Gastrocnemius medialis (tissue), 4 donors: ENCODE data around the gene KATNB1. TPM values are rescaled to one million over a fixed set of nuclear protein-coding genes. Genes with fewer than 3 reads are reported as not detected.

ENCODE experiments used
- ATAC-seq, 2 donors: fragments of 150-250 bp; one replicate each; pipeline ENCODE4 v1.9.1; 2016
- DNase-seq, 2 donors: peaks; one replicate each; pipeline ENCODE4 v3.0.0-alpha.2; 2019
- H3K27ac ChIP-seq, 4 donors: fragments of 200-600 bp; sonication (generic); 1 replicate in 1 of 4; 2 replicates in 3 of 4; pipeline ENCODE4 v1.5.1; 2016 to 2018; ENCODE audit warnings: mild to moderate bottlenecking in 2 of 4, moderate library complexity in 1 of 4
- H3K27me3 ChIP-seq, 3 donors: fragments of 200-600 bp; sonication (generic) in 2 of 3; 1 replicate in 1 of 3; 2 replicates in 2 of 3; pipeline versions ENCODE4 v1.5.1 to v1.6.0; 2016 to 2019; ENCODE audit warnings: mild to moderate bottlenecking in 1 of 3, moderate library complexity in 1 of 3
- H3K36me3 ChIP-seq, 2 donors: fragments of 200-600 bp; sonication (generic) in 1 of 2; one replicate each; pipeline ENCODE4 v1.5.1; 2017 to 2018
- H3K4me1 ChIP-seq, 2 donors: fragments of 200-600 bp; sonication (generic) in 1 of 2; one replicate each; pipeline ENCODE4 v1.5.1; 2016 to 2017; ENCODE audit warnings: mild to moderate bottlenecking in 2 of 2
- H3K4me3 ChIP-seq, 4 donors: fragments of 200-600 bp; sonication (generic) in 3 of 4; 1 replicate in 1 of 4; 2 replicates in 3 of 4; pipeline ENCODE4 v1.5.1; 2016 to 2019; ENCODE audit warnings: mild to moderate bottlenecking in 2 of 4
- H3K9me3 ChIP-seq, 3 donors: fragments of 200-600 bp; sonication (generic) in 2 of 3; 1 replicate in 1 of 3; 2 replicates in 2 of 3; pipeline ENCODE4 v1.5.1; 2016 to 2019
- POLR2A ChIP-seq, 2 donors: fragments of 450-650 bp; IDR thresholded peaks; one replicate each; pipeline ENCODE4 v1.6.1; 2017; ENCODE audit warnings: antibody characterized with exemption in 2 of 2, mild to moderate bottlenecking in 2 of 2, moderate library complexity in 2 of 2
- in situ Hi-C, 4 donors: fragments of 200-750 bp; cut with MboI; loops; one replicate each; pipeline versions ENCODE4 v1.15.0 to v1.8.0; 2017; ENCODE audit warnings: low sequenced_read_pairs in 4 of 4
- intact Hi-C: fragments of 100-400 bp; cut with DNase I; formaldehyde crosslinking; loops from one replicate; pipeline ENCODE4 v1.15.1; 2023; ENCODE audit warnings: low total_unique reads
- total RNA-seq, 4 donors: library from RNA; depleted of rRNA; stranded (reverse); fragments of >200 nt; gene quantifications; one replicate each; pipeline versions ENCODE4 v1.1.0 to v1.2.3, GENCODE V29; 2016
- TF ChIP-seq, protein P1 (sequence below), 5 experiments: fragments of 450-650 bp in 3 of 5; fragments of 200-600 bp in 2 of 5; sonication (generic) in 2 of 5; IDR thresholded peaks in 4 of 5; conservative IDR thresholded peaks in 1 of 5; 1 replicate in 4 of 5; 2 replicates in 1 of 5; pipeline ENCODE4 v1.5.1; 2016 to 2019; ENCODE audit warnings: antibody characterized with exemption in 5 of 5, mild to moderate bottlenecking in 3 of 5, moderate library complexity in 3 of 5

Gene KATNB1
- total RNA-seq, 4 donors from 2014 or later = 10.7 to 18.0 (median 14.2) TPM

DNA sequence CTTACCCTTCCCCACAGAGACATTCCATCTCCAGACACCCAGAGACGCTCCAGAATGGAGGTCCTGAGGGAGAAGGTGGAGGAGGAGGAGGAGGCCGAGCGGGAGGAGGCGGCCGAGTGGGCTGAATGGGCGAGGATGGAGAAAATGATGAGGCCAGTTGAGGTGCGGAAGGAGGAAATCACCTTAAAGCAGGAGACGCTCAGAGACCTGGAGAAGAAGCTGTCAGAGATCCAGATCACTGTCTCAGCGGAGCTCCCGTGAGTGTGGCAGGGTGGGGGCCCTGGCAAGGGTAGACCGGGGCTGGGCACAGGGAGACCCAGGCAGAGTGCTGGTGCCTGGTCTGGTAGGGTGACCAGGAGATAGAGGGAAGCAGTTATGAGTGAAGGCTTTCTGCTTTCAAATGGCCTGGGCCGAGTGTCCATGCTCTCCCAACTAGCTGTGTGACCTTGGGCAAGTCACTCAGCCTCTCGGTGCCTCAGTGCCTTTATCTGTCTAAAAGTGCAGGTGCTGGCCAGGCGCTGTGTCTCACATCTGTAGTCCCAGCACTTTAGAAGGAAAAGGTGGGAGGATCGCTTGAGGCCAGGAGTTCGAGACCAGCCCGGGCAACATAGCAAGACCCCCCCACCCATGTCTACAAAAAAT lies 37.6 kb upstream of the KATNB1 start:
- DNase-seq (no peak), ATAC-seq (no peak)
- TF ChIP-seq POLR2A (IDR thresholded peaks at IDR 0.05) = no peak
- TF ChIP-seq, protein P1, sequence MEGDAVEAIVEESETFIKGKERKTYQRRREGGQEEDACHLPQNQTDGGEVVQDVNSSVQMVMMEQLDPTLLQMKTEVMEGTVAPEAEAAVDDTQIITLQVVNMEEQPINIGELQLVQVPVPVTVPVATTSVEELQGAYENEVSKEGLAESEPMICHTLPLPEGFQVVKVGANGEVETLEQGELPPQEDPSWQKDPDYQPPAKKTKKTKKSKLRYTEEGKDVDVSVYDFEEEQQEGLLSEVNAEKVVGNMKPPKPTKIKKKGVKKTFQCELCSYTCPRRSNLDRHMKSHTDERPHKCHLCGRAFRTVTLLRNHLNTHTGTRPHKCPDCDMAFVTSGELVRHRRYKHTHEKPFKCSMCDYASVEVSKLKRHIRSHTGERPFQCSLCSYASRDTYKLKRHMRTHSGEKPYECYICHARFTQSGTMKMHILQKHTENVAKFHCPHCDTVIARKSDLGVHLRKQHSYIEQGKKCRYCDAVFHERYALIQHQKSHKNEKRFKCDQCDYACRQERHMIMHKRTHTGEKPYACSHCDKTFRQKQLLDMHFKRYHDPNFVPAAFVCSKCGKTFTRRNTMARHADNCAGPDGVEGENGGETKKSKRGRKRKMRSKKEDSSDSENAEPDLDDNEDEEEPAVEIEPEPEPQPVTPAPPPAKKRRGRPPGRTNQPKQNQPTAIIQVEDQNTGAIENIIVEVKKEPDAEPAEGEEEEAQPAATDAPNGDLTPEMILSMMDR (IDR thresholded peaks at IDR 0.05 in 4 of 5, conservative IDR thresholded peaks at IDR 0.05 in 1 of 5) = no peak

DNA sequence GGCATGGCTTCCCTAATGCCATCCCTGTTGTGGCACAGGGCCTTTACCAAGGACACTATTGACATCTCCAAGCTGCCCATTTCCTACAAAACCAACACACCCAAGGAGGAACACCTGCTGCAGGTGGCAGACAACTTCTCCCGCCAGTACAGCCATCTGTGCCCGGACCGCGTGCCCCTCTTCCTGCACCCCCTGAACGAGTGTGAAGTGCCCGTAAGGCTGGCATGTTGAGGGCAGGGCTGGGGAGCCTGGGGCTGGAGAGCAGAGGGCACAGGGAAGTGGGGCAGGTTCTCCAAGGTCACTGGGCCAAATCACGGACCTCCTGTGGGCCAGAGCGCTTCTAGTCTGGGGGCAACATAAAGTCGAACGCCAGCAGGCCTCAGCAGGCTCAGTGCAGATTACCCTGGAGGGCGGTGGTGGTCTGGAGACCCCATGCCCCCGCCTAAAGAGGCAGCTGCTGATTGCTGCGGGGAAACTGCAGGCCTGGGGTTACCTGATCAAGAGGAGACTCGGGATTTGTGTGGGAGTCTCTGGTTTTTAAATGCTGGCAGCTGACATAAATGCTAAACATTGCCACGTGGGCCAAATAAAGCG lies 36.7 kb upstream of the KATNB1 start:
- ATAC-seq (no peak), DNase-seq (no peak)
- no peak overlapping the region for H3K4me3 ChIP-seq
- no peaks in the 10 kb centered on the region for H3K36me3 ChIP-seq
- H3K27me3 ChIP-seq = no peaks in the 10 kb centered on the region
- no peak overlapping the region for H3K27ac ChIP-seq
- TF ChIP-seq, protein P1 (IDR thresholded peaks at IDR 0.05 in 4 of 5, conservative IDR thresholded peaks at IDR 0.05 in 1 of 5) = no peak
- TF ChIP-seq POLR2A (IDR thresholded peaks at IDR 0.05) = no peak
- in situ Hi-C loops (no loop called here), intact Hi-C loops (no loop called here)
- no peaks in the 10 kb centered on the region for H3K9me3 ChIP-seq
- no peaks in the 10 kb centered on the region for H3K4me1 ChIP-seq

More for the DNA sequence above, 37.6 kb upstream of the KATNB1 start:
- H3K4me3 ChIP-seq = no peak overlapping the region
- in situ Hi-C loops (no loop called here), intact Hi-C loops (no loop called here)
- no peaks in the 10 kb centered on the region for H3K4me1 ChIP-seq
- no peaks in the 10 kb centered on the region for H3K9me3 ChIP-seq
- H3K27ac ChIP-seq = no peak overlapping the region
- H3K36me3 ChIP-seq = no peaks in the 10 kb centered on the region
- no peaks in the 10 kb centered on the region for H3K27me3 ChIP-seq

DNA sequence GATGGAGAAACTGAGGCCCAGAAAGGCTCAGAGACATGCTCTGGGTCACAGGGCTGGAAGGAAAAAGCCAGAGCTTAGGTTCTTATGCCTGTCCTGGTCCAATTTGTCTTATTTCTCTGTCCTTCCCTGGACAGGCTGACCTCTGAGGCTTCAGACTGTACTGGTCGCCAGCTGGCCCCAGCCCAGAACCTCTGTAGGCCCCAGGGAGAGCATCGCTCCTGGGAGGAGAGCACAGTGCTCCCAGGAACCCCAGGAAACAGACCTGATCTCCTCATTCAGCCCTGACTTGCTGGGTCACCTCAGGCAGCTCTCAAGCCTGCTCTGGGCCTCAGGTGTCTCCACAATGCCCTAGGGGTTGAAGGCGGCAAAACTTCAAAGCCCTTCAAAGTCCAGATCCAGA lies 36.1 kb upstream of the KATNB1 start:
- Histone ChIP-seq H3K4me1 (no peaks in the 10 kb centered on the region), H3K4me3 (no peak overlapping the region), H3K27ac (no peak overlapping the region), H3K9me3 (no peaks in the 10 kb centered on the region), H3K36me3 (no peaks in the 10 kb centered on the region), H3K27me3 (no peaks in the 10 kb centered on the region)
- ATAC-seq (no peak), DNase-seq (no peak)
- no peak for TF ChIP-seq POLR2A (IDR thresholded peaks at IDR 0.05)
- TF ChIP-seq, protein P1 (IDR thresholded peaks at IDR 0.05 in 4 of 5, conservative IDR thresholded peaks at IDR 0.05 in 1 of 5) = no peak
- intact Hi-C loops = no loop called here
- in situ Hi-C loops = no loop called here

DNA sequence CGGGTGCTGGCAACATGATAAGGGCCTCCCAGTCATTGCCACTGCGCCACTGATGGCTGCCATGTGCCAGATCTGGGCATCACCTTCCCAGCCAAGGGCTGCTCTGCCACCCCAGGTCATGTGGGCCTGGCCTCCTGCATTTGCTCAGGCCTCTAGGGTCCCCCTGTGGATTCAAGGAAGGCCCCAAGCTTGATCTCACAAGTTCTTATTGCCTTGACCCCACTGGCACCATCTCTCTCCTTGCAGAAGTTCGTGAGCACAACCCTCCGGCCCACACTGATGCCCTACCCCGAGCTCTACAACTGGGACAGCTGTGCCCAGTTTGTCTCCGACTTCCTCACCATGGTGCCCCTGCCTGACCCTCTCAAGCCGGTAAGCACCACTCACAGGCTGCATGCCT lies 35.7 kb upstream of the KATNB1 start:
- Histone ChIP-seq H3K36me3 (no peaks in the 10 kb centered on the region), H3K27me3 (no peaks in the 10 kb centered on the region), H3K4me3 (no peak overlapping the region), H3K27ac (no peak overlapping the region), H3K4me1 (no peaks in the 10 kb centered on the region), H3K9me3 (no peaks in the 10 kb centered on the region)
- ATAC-seq (no peak), DNase-seq (no peak)
- in situ Hi-C loops (no loop called here), intact Hi-C loops (no loop called here)
- TF ChIP-seq POLR2A (IDR thresholded peaks at IDR 0.05) = no peak
- TF ChIP-seq, protein P1 (IDR thresholded peaks at IDR 0.05 in 4 of 5, conservative IDR thresholded peaks at IDR 0.05 in 1 of 5) = no peak
